IPS DF 4.7 (cell line): ENCODE measurements around the gene GTF3C1.

ENCODE experiments used
- DNase-seq: peaks from one replicate; pipeline ENCODE4 v3.0.0-alpha.2; 2013; ENCODE audit warnings: low spot score; ENCODE audit errors: extremely low read depth

Gene GTF3C1

GRCh38 chr16:27517664-27518063, 32.0 kb downstream of the GTF3C1 start:
- no peak for DNase-seq

DNA sequence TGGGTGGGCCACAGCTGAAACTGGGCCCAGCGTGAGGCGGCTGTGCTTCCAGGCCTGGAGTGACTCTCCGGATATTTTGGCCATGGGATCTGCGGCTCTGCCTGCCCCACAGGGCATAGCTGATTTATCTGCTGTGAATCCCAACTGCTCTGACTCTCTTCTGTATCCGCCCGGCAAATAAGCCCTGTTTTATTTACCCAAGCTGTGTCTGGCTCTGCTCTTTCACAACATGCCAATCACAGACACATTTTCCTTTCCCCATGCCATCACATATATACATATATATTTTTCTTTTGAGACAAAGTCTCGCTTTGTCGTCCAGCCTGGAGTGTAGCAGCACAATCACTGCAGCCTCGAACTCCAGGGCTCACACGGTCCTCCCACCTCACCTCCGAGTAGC, 33.3 kb downstream of the GTF3C1 start:
- DNase-seq = no peak

DNA sequence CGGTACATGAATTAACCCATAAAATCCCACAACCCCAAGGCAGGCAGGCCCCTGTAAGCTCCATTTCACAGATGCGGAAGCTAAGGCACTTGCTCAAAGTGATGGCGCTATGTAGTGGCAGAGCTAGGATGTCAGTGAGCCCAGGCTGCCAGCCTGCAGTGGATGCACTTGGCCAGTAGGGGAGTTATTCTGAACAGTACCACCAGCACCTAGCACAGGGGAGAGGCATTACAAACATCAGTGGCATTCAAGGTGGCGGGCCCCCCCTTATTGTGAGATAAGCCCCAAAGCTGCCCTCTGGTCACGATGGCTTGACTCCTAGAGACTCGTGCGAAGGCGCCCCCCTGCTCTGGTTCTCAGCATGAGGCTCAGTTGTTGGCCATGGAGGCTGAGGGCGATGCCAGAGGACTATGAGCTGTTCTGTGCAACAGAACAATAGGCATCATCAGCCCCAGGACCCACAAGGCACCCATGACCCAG, 33.8 kb downstream of the GTF3C1 start:
- peak; percentile 36 for DNase-seq

GRCh38 chr16:27514806-27515205, 34.9 kb downstream of the GTF3C1 start:
- DNase-seq = no peak

DNA sequence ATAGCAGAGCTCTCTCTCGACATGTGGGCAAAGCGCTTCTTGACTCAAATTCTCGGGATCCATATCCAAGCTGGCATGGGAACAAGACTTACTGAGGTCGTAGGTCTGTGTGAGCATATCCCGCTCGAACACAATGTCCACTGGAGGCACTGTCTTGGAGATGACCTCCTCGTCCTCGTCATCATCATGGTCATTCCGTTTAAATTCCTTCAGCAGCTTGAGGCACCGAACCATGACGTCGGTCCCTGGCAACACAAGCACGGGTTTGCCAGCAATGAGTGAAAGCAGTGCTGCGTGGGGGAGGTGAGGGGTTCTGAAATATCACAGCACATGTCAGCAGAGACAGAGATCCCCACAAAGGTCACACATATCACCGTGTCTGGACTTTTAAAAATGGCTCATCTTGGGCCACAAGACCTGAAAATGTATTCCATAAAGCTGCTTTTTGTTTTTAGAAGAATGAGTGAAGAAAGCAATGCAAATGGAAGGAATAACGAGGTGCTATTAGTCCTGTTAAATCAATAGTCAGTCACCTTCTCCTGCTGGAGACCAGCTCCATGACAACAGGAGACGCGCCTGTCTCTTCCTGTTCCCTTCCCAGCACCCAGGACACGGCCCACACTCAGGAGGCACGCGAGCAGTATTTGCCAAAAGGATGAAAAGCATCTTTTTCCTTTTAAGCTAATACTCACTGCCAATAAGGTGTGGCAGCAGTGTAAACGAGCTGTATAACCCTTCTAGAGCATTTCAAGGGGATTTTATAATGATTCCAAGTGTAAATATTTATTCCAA, 37.9 kb downstream of the GTF3C1 start:
- no peak for DNase-seq

DNA sequence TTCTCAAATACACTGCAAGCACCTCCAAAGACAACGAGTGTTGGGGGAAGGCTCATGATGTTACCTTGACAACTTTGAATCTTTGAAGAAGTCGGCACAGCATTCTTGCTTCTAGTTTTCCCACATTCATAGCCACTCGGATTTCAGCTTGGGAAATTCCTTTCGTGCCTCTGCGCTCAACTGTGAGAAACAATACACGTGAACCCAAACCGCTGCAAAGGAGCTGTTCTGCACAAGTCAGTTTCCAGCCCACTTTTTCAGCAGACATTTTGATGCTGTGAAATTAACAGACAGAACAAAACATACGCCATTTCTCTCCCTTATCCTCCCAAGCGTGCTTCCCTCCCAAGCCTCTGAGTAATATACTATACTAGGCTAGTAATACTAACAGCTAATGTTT, 41.2 kb downstream of the GTF3C1 start:
- no peak for DNase-seq

GRCh38 chr16:27506771-27507170, 42.9 kb downstream of the GTF3C1 start:
- DNase-seq = no peak

DNA sequence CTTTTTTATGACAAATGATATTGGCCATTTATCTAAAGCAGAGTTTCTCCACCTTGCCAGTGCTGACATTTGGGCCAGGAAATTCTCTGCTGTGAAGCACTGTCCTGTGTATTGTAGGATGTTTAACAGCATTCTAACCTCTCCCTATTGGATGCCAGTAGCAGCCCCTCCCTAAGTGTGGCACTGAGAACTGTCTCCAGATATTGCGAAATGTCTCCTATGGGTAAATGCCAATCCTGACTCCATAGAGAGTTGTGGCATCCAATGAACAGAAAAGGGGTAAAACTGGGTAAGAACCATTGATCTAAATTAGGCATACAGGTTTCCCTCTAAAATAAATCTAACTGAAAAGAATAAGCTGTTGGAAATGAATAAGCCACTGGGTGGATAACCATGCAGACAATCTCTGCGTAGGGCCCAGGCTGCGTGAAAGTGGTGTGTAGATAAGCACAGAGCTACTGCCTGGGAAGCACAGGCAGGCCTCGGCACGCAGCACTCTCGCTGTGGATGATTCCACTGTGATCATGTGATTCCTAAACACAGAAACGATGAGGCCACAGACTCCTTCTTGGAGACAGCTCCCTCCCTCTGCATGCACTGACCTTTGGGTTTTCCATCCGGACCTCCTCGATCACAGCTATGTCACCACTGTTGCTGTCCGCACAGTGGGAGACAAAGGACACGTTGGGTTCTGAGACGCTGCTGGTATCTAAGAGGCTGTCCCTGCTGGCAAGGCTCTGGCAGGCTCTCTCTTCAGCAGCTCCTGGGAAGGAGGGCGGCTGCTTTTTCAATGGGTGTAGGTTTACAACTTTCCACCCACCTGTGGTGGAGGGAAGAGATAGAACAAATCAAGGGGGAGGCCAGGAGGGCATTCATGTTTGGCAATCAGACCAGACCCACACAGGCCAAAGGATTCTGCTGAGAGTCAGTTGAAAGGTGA, 44.1 kb downstream of the GTF3C1 start:
- DNase-seq = no peak

GRCh38 chr16:27503662-27504061, 46.1 kb downstream of the GTF3C1 start:
- no peak for DNase-seq

DNA sequence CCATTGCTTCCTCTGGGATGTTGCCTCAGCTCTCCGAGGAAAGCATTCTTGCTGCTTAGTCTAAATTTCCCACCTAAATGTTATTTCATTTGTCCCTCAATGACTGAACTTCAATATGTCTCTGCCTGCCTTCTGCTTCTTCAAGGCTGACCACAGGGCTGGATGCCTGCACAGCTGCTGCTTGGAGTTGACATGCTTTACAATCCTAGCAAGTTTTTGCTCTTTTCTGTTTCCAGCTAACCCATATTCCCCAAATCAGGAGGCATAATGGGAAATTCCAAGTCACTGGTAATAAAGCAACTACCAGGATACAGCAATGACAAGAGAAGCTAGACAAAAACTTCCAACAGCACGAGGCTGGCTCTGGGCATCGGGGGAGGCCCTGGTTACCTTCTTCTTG, 48.9 kb downstream of the GTF3C1 start:
- DNase-seq = no peak

DNA sequence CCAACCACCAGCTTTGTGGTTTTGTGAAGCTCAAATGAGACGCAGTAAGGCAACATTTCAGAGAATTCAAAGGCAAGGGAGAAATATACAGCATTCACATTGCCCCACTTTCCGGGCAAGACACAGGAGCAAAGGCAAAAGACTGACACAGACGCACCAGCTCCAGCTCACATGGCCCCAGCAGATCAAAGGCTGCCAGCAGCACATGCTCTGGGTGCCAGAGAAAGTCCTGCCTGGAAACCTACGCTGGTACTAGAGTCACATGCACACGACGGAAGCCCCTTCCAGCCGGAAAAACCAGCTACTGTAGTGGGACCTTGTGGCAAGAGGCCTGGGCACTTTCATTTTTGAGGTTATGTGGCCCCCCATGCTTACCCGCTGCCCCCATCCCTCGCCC, 50.1 kb downstream of the GTF3C1 start:
- no peak for DNase-seq

DNA sequence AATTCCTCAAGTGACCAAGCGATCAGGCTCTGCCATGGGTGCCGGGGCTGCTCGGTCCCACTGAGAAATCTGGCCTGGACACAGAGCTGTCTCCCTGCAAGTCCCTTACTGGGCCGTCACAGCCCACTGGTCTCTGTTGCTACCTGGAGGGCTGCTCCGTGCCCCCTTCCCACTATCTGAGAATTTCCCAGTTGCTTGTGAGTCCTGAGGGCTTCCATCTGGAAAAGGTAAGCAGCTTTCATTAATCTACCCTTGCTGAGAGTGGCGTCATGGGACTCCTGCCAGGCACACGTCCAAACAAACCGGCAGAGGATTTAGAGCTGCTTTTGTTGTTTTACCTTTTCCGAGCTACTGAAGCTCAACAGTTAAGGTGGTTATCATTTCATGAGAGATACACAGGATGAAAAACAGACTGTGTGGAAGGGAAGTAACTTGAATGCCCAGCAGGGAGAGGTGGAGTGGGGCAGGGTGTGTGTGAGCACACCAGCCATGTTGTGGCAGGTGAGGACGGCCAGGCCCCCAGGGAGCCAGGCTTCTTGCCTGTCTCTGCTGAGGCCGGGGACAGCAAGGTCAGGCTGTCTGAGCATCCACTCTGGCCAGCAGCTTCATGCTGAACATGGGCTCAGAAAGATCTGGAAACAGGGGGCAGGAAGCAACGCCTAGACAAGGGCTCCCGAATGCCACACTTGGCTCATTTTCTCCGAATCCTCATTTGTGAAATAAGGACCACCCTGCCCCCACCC, 50.6 kb downstream of the GTF3C1 start:
- no peak for DNase-seq

DNA sequence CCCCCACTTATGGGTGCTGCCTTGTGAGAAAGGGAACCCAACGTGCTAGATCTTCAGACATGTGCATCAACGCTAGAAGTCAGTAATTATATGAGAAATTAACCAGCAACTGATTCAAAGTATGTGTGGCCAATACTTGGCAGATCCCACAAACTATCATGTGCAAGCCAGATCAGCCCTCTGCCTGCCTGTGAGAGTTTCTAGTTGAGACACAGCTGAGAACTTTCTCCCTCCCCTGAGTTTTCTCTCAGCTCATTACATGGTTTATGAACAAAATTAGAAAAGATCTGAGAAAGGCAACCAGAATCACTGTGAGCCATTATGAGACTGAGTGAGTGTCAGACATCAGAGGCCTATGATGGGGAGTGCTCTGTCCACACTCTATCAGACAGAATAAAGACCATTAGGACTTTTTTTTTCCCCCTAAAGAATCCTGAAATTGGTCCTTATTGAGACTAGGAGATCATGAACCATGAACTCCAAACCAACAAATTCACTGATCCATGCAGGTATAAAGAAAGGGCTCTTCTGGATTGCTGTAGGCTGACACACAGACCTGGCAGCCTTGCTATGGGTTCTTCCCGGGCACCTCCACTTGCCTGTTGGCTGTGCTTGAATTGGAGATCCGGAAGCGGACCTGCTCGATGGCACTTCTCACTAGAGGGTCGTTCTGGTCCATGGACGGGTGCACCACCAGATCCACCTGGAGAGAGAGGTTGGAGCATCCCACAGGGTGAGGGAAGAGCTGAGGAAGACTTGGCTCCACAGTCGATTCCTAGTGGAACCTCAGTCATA, 51.5 kb downstream of the GTF3C1 start:
- no peak for DNase-seq

GRCh38 chr16:27495191-27495590, 54.5 kb downstream of the GTF3C1 start:
- no peak for DNase-seq

- no peak for DNase-seq
These were observed 57.1 kb downstream of the GTF3C1 start for GRCh38 chr16:27492588-27492979.

- no peak for DNase-seq
These were observed 57.7 kb downstream of the GTF3C1 start for GRCh38 chr16:27491894-27492587.

GRCh38 chr16:27489906-27490305, 59.8 kb downstream of the GTF3C1 start:
- no peak for DNase-seq

DNA sequence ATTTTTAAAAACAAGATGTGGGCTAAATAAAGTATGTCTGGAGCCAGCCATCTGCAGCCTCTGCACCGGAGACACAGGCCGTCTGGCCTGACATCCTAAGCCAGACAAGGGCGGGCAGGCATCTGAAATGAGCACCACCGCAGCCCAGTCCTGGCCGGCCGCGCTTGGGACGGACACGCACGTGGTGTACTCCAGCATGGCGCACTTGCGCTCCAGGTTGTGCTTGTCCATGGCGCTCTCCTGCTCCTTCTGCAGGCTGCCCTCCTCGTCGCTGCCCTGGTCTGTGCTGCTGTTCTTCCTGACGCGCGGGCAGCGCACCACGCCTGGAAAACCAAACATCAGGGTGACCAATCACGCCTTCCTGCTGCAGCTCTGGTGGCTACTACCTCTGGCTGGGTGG, 60.3 kb downstream of the GTF3C1 start:
- no peak for DNase-seq

DNA sequence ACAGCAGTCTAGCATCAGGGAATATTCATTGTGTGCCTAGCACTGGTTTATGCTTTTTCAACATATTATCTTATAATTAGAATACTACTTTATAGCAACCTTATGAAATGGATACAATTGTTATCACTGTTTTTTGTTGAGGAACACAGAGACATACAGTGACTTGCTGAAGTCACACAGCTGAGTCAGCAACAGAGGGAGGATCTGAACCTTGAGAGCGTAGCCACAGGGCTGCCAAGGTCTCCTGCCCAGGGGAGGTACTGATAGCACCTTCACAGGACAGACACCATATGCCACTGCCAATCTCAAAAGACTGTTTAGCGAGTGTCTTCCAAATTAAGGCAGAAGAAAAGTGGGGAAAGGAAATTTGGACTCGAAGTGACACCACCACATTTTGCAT, 63.0 kb downstream of the GTF3C1 start:
- no peak for DNase-seq

DNA sequence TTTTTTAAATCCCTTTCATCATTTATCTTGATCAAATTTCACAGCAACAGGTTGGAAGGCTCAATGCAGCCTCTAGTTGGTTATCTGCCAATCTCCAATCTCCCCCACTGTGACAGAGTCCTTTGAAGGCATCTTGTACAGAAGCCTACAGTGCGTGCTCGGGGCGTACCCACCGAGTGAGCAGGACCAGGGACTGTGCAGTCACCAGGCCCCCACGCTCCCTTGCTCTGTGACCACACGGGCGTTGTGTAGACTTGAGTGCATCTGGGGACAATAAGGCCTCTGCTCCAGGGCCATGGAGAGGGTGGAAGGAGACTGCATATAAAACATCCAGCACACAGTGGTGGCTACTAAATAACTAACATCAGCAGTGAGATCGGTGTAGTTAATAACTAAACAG, 63.4 kb downstream of the GTF3C1 start:
- no peak for DNase-seq
